ENCODE data around the gene SYT8.

DNA sequence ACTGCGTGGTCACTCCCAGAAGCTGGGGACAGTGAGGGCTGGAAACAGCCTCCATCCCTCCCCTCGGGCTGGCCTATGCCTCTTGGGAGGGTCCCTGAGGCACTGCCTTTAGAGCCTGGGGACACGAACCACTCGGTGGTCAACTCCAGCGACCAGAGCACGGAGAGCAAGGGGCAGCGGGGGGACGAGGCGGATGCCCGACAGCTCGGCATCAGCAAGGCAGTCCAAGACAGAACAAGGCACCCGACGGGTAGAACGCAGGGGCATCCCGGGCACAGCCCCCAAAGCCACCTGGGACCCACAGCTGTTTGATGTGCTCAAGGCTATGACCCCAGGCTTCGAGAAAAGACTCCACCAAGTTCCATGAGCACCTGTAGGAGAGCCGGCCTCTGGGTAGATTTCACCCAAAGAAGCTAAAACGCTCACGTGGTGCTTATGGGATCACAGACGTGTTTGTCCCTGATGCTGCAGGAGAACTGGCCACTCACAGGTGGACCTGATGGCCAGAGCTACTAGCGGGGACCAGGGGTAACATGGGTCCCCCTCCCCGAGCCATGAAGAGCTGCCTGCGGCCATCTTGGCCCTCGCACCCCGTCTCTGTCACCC is 17.6 kb downstream of the SYT8 start:
- TF ChIP-seq, protein P1, sequence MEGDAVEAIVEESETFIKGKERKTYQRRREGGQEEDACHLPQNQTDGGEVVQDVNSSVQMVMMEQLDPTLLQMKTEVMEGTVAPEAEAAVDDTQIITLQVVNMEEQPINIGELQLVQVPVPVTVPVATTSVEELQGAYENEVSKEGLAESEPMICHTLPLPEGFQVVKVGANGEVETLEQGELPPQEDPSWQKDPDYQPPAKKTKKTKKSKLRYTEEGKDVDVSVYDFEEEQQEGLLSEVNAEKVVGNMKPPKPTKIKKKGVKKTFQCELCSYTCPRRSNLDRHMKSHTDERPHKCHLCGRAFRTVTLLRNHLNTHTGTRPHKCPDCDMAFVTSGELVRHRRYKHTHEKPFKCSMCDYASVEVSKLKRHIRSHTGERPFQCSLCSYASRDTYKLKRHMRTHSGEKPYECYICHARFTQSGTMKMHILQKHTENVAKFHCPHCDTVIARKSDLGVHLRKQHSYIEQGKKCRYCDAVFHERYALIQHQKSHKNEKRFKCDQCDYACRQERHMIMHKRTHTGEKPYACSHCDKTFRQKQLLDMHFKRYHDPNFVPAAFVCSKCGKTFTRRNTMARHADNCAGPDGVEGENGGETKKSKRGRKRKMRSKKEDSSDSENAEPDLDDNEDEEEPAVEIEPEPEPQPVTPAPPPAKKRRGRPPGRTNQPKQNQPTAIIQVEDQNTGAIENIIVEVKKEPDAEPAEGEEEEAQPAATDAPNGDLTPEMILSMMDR (IDR thresholded peaks at IDR 0.05), result no peak
- TF ChIP-seq EZH2 (IDR thresholded peaks at IDR 0.05; ENCODE audit: borderline replicate concordance, insufficient read depth, low read depth, low read length, poor library complexity, severe bottlenecking), result no peak

Measured in B cell (primary cell).